Stomach (tissue), 4 donors: ENCODE results near the gene LRFN2.

Experiments
- CTCF ChIP-seq, 7 experiments: fragments of 450-650 bp in 4 of 7; fragments of 200-600 bp in 3 of 7; sonication (generic) in 3 of 7; IDR thresholded peaks; one replicate each; pipeline ENCODE4 v1.5.1; 2016 to 2019; ENCODE audit warnings: antibody characterized with exemption in 7 of 7, control low read depth in 2 of 7, mild to moderate bottlenecking in 1 of 7
- EP300 ChIP-seq: sonication (generic); formaldehyde crosslinking; IDR thresholded peaks from one replicate; pipeline ENCODE4 v1.6.1; 2017; ENCODE audit warnings: antibody characterized with exemption
- POLR2A ChIP-seq, 4 donors: fragments of 450-650 bp; IDR thresholded peaks; one replicate each; pipeline ENCODE4 v1.6.1; 2016; ENCODE audit warnings: antibody characterized with exemption in 4 of 4, control low read depth in 2 of 4, mild to moderate bottlenecking in 1 of 4, moderate library complexity in 1 of 4
- POLR2AphosphoS5 ChIP-seq, 3 donors: sonication (generic); formaldehyde crosslinking; IDR thresholded peaks; one replicate each; pipeline ENCODE4 v1.6.1; 2016; ENCODE audit warnings: antibody characterized with exemption in 3 of 3

DNA sequence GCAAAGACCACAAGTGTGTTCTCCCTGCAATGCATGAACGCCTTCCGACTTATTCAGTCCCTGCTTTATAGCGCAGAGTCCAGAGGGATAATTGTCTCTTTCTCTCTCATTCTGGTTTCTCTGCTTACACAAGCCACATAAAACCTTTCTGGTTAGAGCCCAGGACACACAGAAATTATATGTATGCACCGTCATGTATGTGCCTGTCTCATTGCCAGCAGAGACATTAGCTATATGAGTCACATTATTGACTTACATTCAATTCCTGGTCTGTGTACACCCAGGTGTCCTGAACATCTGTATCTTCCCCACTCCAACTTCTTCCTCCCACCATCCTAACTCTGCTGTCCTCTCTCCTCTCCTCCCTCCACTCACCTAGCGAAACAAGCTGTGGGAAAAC lies 44.0 kb downstream of the LRFN2 start:
- TF ChIP-seq CTCF (IDR thresholded peaks at IDR 0.05) (no peak), POLR2A (IDR thresholded peaks at IDR 0.05) (no peak), EP300 (no peak), POLR2AphosphoS5 (IDR thresholded peaks at IDR 0.05) (no peak)
